Measurements from ENCODE around the gene ENAH. TPM values are rescaled to one million over a fixed set of nuclear protein-coding genes. Genes with fewer than 3 reads are reported as not detected.

The ENAH gene
- total RNA-seq, 1 donor from 2014 or later = 137 TPM

DNA sequence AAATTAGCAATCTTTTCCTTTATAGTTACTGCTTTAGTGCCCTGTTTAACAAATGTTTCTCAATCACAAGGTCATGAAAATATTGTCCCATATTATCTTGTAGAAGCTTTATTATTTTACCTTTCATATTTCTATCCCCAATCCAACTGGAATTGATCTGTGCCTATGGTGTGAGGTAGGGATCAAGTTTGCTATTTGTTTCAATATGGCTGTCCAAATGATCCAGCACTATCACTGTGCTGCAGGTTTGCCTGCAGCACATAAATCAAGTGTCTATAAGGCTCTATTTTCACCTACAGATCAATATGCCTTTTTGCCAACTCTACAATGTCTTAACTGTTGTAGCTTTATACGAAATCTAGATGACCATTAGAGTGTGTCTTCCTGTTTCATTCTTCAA is 96.2 kb downstream of the ENAH start:
- no peak overlapping the region for H3K27ac Mint-ChIP-seq
- no peak overlapping the region for H3K4me3 Mint-ChIP-seq
- H3K27me3 Mint-ChIP-seq (ENCODE audit: low read depth) = no peaks in the 10 kb centered on the region
- no peaks in the 10 kb centered on the region for H3K4me1 Mint-ChIP-seq
- no peak for DNase-seq (ENCODE audit: low spot score in 2 of 2, unreplicated experiment in 2 of 2)
- TF ChIP-seq CTCF (IDR thresholded peaks at IDR 0.05; ENCODE audit: unreplicated experiment) = no peak
- H3K9me3 Mint-ChIP-seq = peaks cover 21% of the 10 kb centered on the region
- H3K36me3 Mint-ChIP-seq = peaks cover 39% of the 10 kb centered on the region

DNA sequence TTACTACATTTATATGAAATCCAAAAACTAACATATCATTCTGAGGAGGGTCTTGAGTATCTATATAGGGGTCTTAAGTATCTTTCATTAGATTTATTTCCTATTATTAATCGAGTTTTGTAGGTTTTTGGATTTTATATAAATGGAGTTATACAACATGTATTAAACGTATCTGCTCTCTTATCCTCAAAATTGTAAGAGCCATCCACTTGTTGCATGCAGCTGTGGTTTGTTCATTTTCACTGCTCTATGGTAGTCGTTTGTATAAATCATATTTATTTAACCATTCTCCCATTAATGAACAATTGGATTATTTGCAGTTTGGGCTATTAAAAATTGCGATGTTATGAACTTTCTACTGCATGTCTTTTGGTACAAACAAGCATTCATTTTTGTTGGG is 97.1 kb downstream of the ENAH start:
- Mint-ChIP-seq H3K27me3 (ENCODE audit: low read depth) (no peaks in the 10 kb centered on the region), H3K4me1 (no peaks in the 10 kb centered on the region), H3K27ac (no peak overlapping the region), H3K9me3 (peaks cover 21% of the 10 kb centered on the region), H3K4me3 (no peak overlapping the region), H3K36me3 (peaks cover 38% of the 10 kb centered on the region)
- no peak for TF ChIP-seq CTCF (IDR thresholded peaks at IDR 0.05; ENCODE audit: unreplicated experiment)
- DNase-seq (ENCODE audit: low spot score in 2 of 2, unreplicated experiment in 2 of 2) = no peak

DNA sequence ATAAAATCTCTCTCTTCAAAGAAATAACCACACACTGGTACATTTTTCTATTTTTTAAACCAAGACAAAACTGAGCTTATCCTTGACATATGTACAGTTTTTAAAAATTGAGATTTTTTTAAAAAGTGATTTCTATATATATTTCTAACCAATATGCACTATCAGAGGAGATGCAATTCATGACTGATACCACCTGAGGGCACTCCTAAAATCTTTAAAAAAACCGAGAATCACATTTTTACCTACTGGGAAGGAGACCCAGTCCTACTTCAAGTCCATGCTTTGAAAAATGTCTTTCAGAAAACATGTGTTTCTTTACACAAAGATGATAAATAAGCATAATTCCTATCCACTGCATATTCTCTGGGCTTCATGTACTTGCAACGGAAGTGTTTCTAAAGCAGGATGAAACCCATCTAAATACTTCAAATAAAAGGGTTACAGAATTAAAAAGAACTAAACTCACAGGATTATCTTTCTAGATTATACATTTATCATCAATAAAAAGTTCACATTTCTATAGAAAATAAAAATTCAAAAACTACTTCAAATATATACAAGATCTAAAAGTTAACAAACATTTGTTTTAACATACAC is 98.6 kb downstream of the ENAH start:
- peaks cover 32% of the 10 kb centered on the region for H3K36me3 Mint-ChIP-seq
- H3K4me1 Mint-ChIP-seq = peaks cover 3% of the 10 kb centered on the region
- H3K9me3 Mint-ChIP-seq = peaks cover 21% of the 10 kb centered on the region
- H3K27me3 Mint-ChIP-seq (ENCODE audit: low read depth) = no peaks in the 10 kb centered on the region
- H3K27ac Mint-ChIP-seq = no peak overlapping the region
- peak; percentile 52 for TF ChIP-seq CTCF (IDR thresholded peaks at IDR 0.05; ENCODE audit: unreplicated experiment)
- no peak for DNase-seq (ENCODE audit: low spot score in 2 of 2, unreplicated experiment in 2 of 2)
- H3K4me3 Mint-ChIP-seq = no peak overlapping the region

- Mint-ChIP-seq H3K4me1 (peaks cover 14% of the 10 kb centered on the region), H3K4me3 (no peak overlapping the region), H3K36me3 (peaks cover 9% of the 10 kb centered on the region), H3K27ac (no peak overlapping the region), H3K27me3 (ENCODE audit: low read depth) (no peaks in the 10 kb centered on the region), H3K9me3 (no peaks in the 10 kb centered on the region)
- no peak for TF ChIP-seq CTCF (IDR thresholded peaks at IDR 0.05; ENCODE audit: unreplicated experiment)
- DNase-seq (ENCODE audit: low spot score in 2 of 2, unreplicated experiment in 2 of 2) = no peak
Measured at GRCh38 chr1:225549821-225550220, 103.1 kb downstream of the ENAH start.

- H3K4me3 Mint-ChIP-seq = no peak overlapping the region
Measured at GRCh38 chr1:225548140-225548857, 104.6 kb downstream of the ENAH start.

More at GRCh38 chr1:225548140-225548857, 104.6 kb downstream of the ENAH start:
- Mint-ChIP-seq H3K27ac (peak overlapping the region; percentile 62), H3K36me3 (peaks cover 9% of the 10 kb centered on the region), H3K27me3 (ENCODE audit: low read depth) (no peaks in the 10 kb centered on the region), H3K4me1 (peaks cover 27% of the 10 kb centered on the region), H3K9me3 (no peaks in the 10 kb centered on the region)
- no peak for DNase-seq (ENCODE audit: low spot score in 2 of 2, unreplicated experiment in 2 of 2)
- no peak for TF ChIP-seq CTCF (IDR thresholded peaks at IDR 0.05; ENCODE audit: unreplicated experiment)
